ENCODE results near the gene KRTAP10-11.

DNA sequence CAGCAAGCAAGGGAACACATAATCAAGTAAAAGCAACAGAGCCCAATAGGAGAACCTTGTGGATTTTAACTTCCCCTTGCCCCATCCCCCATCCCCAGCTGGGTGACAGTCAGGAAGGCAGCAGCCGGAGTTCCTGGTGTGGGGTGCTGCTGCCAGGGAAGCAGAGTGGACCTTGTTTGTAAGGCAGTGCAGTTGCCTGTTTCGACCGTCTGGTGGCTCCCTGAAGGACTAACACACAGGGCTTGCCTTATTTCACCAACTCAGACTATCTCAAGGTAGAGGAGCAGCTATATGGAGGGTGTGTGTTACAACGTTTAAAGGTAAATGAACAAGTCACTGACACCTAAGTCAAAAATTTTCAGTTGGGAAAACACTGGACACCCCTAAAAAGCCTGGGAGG lies 27.7 kb upstream of the KRTAP10-11 start:
- TF ChIP-seq EZH2 (IDR thresholded peaks at IDR 0.05; ENCODE audit: low read depth, unreplicated experiment): no peak
- TF ChIP-seq, protein P1, sequence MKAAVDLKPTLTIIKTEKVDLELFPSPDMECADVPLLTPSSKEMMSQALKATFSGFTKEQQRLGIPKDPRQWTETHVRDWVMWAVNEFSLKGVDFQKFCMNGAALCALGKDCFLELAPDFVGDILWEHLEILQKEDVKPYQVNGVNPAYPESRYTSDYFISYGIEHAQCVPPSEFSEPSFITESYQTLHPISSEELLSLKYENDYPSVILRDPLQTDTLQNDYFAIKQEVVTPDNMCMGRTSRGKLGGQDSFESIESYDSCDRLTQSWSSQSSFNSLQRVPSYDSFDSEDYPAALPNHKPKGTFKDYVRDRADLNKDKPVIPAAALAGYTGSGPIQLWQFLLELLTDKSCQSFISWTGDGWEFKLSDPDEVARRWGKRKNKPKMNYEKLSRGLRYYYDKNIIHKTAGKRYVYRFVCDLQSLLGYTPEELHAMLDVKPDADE (IDR thresholded peaks at IDR 0.05): no peak
- TF ChIP-seq, protein P2, sequence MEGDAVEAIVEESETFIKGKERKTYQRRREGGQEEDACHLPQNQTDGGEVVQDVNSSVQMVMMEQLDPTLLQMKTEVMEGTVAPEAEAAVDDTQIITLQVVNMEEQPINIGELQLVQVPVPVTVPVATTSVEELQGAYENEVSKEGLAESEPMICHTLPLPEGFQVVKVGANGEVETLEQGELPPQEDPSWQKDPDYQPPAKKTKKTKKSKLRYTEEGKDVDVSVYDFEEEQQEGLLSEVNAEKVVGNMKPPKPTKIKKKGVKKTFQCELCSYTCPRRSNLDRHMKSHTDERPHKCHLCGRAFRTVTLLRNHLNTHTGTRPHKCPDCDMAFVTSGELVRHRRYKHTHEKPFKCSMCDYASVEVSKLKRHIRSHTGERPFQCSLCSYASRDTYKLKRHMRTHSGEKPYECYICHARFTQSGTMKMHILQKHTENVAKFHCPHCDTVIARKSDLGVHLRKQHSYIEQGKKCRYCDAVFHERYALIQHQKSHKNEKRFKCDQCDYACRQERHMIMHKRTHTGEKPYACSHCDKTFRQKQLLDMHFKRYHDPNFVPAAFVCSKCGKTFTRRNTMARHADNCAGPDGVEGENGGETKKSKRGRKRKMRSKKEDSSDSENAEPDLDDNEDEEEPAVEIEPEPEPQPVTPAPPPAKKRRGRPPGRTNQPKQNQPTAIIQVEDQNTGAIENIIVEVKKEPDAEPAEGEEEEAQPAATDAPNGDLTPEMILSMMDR (conservative IDR thresholded peaks at IDR 0.05; ENCODE audit: low read depth in 2 of 2): peak; percentile 42 to 70; a peak in 3 of 4 replicates
- no peak for TF ChIP-seq EZH2phosphoT487 (IDR thresholded peaks at IDR 0.05; ENCODE audit: unreplicated experiment)
- no peak for TF ChIP-seq ZNF114 (CRISPR knock-in tag; IDR thresholded peaks at IDR 0.05)
- TF ChIP-seq POLR2AphosphoS5 (IDR thresholded peaks at IDR 0.05; ENCODE audit: low read depth): no peak
- TF ChIP-seq CREB1 (CRISPR knock-in tag; IDR thresholded peaks at IDR 0.05; ENCODE audit: low read depth): no peak
- TF ChIP-seq, protein P3, sequence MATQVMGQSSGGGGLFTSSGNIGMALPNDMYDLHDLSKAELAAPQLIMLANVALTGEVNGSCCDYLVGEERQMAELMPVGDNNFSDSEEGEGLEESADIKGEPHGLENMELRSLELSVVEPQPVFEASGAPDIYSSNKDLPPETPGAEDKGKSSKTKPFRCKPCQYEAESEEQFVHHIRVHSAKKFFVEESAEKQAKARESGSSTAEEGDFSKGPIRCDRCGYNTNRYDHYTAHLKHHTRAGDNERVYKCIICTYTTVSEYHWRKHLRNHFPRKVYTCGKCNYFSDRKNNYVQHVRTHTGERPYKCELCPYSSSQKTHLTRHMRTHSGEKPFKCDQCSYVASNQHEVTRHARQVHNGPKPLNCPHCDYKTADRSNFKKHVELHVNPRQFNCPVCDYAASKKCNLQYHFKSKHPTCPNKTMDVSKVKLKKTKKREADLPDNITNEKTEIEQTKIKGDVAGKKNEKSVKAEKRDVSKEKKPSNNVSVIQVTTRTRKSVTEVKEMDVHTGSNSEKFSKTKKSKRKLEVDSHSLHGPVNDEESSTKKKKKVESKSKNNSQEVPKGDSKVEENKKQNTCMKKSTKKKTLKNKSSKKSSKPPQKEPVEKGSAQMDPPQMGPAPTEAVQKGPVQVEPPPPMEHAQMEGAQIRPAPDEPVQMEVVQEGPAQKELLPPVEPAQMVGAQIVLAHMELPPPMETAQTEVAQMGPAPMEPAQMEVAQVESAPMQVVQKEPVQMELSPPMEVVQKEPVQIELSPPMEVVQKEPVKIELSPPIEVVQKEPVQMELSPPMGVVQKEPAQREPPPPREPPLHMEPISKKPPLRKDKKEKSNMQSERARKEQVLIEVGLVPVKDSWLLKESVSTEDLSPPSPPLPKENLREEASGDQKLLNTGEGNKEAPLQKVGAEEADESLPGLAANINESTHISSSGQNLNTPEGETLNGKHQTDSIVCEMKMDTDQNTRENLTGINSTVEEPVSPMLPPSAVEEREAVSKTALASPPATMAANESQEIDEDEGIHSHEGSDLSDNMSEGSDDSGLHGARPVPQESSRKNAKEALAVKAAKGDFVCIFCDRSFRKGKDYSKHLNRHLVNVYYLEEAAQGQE (IDR thresholded peaks at IDR 0.05; ENCODE audit: unreplicated experiment): no peak
- no peak for TF ChIP-seq JUNB (IDR thresholded peaks at IDR 0.05; ENCODE audit: unreplicated experiment)

All from GM23338 (cell line).